Ascending aorta (tissue), 2 donors: ENCODE results near the gene ANAPC4. TPM values are rescaled to one million over a fixed set of nuclear protein-coding genes. Genes with fewer than 3 reads are reported as not detected.

Experiments
- DNase-seq, 2 donors: peaks; one replicate each; pipeline ENCODE4 v3.0.0-alpha.2; 2019; ENCODE audit warnings: low spot score in 2 of 2
- H3K27ac ChIP-seq, 2 donors: fragments of 200-600 bp; sonication (generic); one replicate each; pipeline ENCODE4 v1.5.1; 2016 to 2017; ENCODE audit warnings: mild to moderate bottlenecking in 1 of 2
- H3K27me3 ChIP-seq: fragments of 200-600 bp; sonication (generic); one replicate; pipeline ENCODE4 v1.5.1; 2017
- H3K36me3 ChIP-seq, 2 donors: fragments of 200-600 bp; sonication (generic); one replicate each; pipeline ENCODE4 v1.5.1; 2016
- H3K4me1 ChIP-seq, 2 donors: fragments of 200-600 bp; sonication (generic); one replicate each; pipeline ENCODE4 v1.5.1; 2016 to 2017; ENCODE audit warnings: mild to moderate bottlenecking in 1 of 2
- H3K4me3 ChIP-seq, 2 donors: fragments of 200-600 bp; sonication (generic); one replicate each; pipeline ENCODE4 v1.5.1; 2016 to 2017; ENCODE audit warnings: mild to moderate bottlenecking in 1 of 2
- H3K9me3 ChIP-seq, 2 donors: fragments of 200-600 bp; sonication (generic); one replicate each; pipeline ENCODE4 v1.5.1; 2016
- intact Hi-C: fragments of 100-400 bp; cut with DNase I; formaldehyde crosslinking; loops from one replicate; pipeline ENCODE4 v1.15.1; 2023
- total RNA-seq: library from RNA; depleted of rRNA; stranded (reverse); fragments of >200 nt; gene quantifications from one replicate; pipeline ENCODE4 v1.1.0, GENCODE V29; 2016
- TF ChIP-seq, protein P1 (sequence below), 3 experiments: fragments of 200-600 bp in 2 of 3; fragments of 450-650 bp in 1 of 3; sonication (generic) in 2 of 3; IDR thresholded peaks; one replicate each; pipeline ENCODE4 v1.5.1; 2016 to 2019; ENCODE audit warnings: antibody characterized with exemption in 3 of 3, mild to moderate bottlenecking in 1 of 3, moderate library complexity in 1 of 3

ANAPC4 gene
- total RNA-seq, 1 donor from 2014 or later: 23.4 TPM

DNA sequence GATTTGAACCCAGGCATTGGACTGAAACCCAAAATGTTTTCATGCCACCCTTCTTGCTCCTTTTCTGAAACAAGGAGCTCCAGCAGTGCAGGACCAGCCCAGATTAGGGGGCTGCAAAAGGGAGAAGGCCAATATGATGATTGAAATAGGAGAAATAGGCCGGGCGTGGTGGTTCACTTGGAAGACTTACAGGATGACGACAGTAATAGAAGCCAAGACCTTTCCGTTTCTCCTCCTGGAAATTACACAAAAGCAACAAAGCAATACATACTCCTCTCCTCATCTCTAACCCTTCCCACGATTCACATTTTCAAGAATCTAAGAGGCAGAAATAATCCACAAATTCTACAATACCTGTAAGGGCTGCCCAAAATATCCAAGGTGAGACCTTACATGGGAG lies 90.8 kb downstream of the ANAPC4 start:
- intact Hi-C loops: no loop called here
- no peak for DNase-seq
- no peaks in the 10 kb centered on the region for H3K9me3 ChIP-seq
- no peaks in the 10 kb centered on the region for H3K4me1 ChIP-seq
- no peaks in the 10 kb centered on the region for H3K27me3 ChIP-seq
- H3K4me3 ChIP-seq: no peak overlapping the region
- H3K36me3 ChIP-seq: no peaks in the 10 kb centered on the region
- no peak overlapping the region for H3K27ac ChIP-seq
- TF ChIP-seq, protein P1, sequence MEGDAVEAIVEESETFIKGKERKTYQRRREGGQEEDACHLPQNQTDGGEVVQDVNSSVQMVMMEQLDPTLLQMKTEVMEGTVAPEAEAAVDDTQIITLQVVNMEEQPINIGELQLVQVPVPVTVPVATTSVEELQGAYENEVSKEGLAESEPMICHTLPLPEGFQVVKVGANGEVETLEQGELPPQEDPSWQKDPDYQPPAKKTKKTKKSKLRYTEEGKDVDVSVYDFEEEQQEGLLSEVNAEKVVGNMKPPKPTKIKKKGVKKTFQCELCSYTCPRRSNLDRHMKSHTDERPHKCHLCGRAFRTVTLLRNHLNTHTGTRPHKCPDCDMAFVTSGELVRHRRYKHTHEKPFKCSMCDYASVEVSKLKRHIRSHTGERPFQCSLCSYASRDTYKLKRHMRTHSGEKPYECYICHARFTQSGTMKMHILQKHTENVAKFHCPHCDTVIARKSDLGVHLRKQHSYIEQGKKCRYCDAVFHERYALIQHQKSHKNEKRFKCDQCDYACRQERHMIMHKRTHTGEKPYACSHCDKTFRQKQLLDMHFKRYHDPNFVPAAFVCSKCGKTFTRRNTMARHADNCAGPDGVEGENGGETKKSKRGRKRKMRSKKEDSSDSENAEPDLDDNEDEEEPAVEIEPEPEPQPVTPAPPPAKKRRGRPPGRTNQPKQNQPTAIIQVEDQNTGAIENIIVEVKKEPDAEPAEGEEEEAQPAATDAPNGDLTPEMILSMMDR (IDR thresholded peaks at IDR 0.05): no peak

Other genes with a start within 250 kb of the ANAPC4 start
- 5.2 TPM for gene SEPSECS, start 216.8 kb upstream of the ANAPC4 start, total RNA-seq
- 9.8 TPM for gene PI4K2B, start 143.2 kb upstream of the ANAPC4 start, total RNA-seq
- gene ZCCHC4, start 64.5 kb upstream of the ANAPC4 start, total RNA-seq: 1.7 TPM